Mucosa of descending colon (tissue), 3 donors: ENCODE measurements around the gene PATE3. TPM values are rescaled to one million over a fixed set of nuclear protein-coding genes. Genes with fewer than 3 reads are reported as not detected.

Source experiments
- total RNA-seq, 3 donors: library from RNA; stranded (reverse); fragmentation: NEBNext Ultra II Directional in 2 of 3; extraction: Animal tissue kit (Norgen Biotek cat#: 25700) in 2 of 3; gene quantifications; one replicate each; pipeline versions ENCODE4 v1.2.1 to v1.2.4, GENCODE V29; 2021 to 2023
- donor health status: DM: no; HTN: no; CAD: no; lungs with moderate emphysema.
- donor health status: DM: no; HTN: no; CAD: no.
- donor health status: DM: no; HTN: yes; CAD: no.

The PATE3 gene
- total RNA-seq, 3 donors from 2014 or later = not detected

Other genes with a start within 250 kb of the PATE3 start
- gene EI24, start 218.7 kb upstream of the PATE3 start, total RNA-seq = 10 to 100 TPM; 70.6 to 83.1 (median 77.0) TPM
- 100 to 1,000 TPM in 1 of 3 donors, 10 to 100 TPM in 2; 88.4 to 137 (median 89.6) TPM for gene STT3A, start 195.3 kb upstream of the PATE3 start, total RNA-seq
- 10 to 100 TPM in 1 of 3 donors, 1 to 10 TPM in 2; 5.6 to 15.0 (median 8.8) TPM for gene CHEK1, start 163.0 kb upstream of the PATE3 start, total RNA-seq
- gene ACRV1, start 107.3 kb upstream of the PATE3 start, total RNA-seq = under 1 TPM in 1 of 3 donors, not detected in 2; 0.38 TPM
- gene PATE1, start 41.8 kb upstream of the PATE3 start, total RNA-seq = not detected
- gene PATE2, start 9.3 kb upstream of the PATE3 start, total RNA-seq = under 1 TPM in 1 of 3 donors, not detected in 2; 0.22 TPM
- gene PATE4, start 45.2 kb downstream of the PATE3 start, total RNA-seq = not detected
- 1 to 10 TPM; 4.6 to 7.5 (median 7.1) TPM for gene HYLS1, start 99.5 kb downstream of the PATE3 start, total RNA-seq
- 10 to 100 TPM in 1 of 3 donors, 1 to 10 TPM in 2; 5.4 to 13.0 (median 7.6) TPM for gene PUS3, start 115.1 kb downstream of the PATE3 start, total RNA-seq
- gene DDX25, start 116.4 kb downstream of the PATE3 start, total RNA-seq = under 1 TPM in 2 of 3 donors, not detected in 1; 0.05 to 0.54 TPM
- gene VSIG10L2, start 157.9 kb downstream of the PATE3 start, total RNA-seq = under 1 TPM in 1 of 3 donors, not detected in 2; 0.09 TPM